HG03280 (cell line): ENCODE measurements around the gene AGAP1.

Source experiments
- ATAC-seq: cut with Tn5 transposase; IDR thresholded peaks from one replicate; pipeline ENCODE4 v1.9.1; 2021; ENCODE audit warnings: mild to moderate bottlenecking, moderate library complexity; ENCODE audit not compliant: unreplicated experiment

AGAP1 gene

GRCh38 chr2:235780401-235780800 lies 286.6 kb downstream of the AGAP1 start:
- no peak for ATAC-seq

GRCh38 chr2:235781775-235782174 lies 287.9 kb downstream of the AGAP1 start:
- no peak for ATAC-seq

GRCh38 chr2:235784788-235785187 lies 290.9 kb downstream of the AGAP1 start:
- no peak for ATAC-seq

GRCh38 chr2:235789552-235789951 lies 295.7 kb downstream of the AGAP1 start:
- no peak for ATAC-seq

- ATAC-seq, result no peak
These were observed 299.4 kb downstream of the AGAP1 start for GRCh38 chr2:235793163-235793752.

GRCh38 chr2:235799281-235799680 lies 305.4 kb downstream of the AGAP1 start:
- no peak for ATAC-seq

- no peak for ATAC-seq
These were observed 308.7 kb downstream of the AGAP1 start for GRCh38 chr2:235802542-235802941.

GRCh38 chr2:235803028-235803427 lies 309.2 kb downstream of the AGAP1 start:
- no peak for ATAC-seq

GRCh38 chr2:235804676-235805075 lies 310.8 kb downstream of the AGAP1 start:
- ATAC-seq, result no peak

GRCh38 chr2:235806986-235807750 lies 313.3 kb downstream of the AGAP1 start:
- no peak for ATAC-seq

GRCh38 chr2:235808366-235808765 lies 314.5 kb downstream of the AGAP1 start:
- ATAC-seq, result no peak

- ATAC-seq, result no peak
These were observed 316.4 kb downstream of the AGAP1 start for GRCh38 chr2:235810252-235810651.

- ATAC-seq, result no peak
These were observed 317.0 kb downstream of the AGAP1 start for GRCh38 chr2:235810846-235811245.

GRCh38 chr2:235811446-235812184 lies 317.8 kb downstream of the AGAP1 start:
- ATAC-seq, result no peak

GRCh38 chr2:235812185-235812665 lies 318.4 kb downstream of the AGAP1 start:
- ATAC-seq, result no peak

GRCh38 chr2:235813398-235813797 lies 319.6 kb downstream of the AGAP1 start:
- no peak for ATAC-seq

- no peak for ATAC-seq
These were observed 326.7 kb downstream of the AGAP1 start for GRCh38 chr2:235820571-235820970.

GRCh38 chr2:235824331-235824730 lies 330.5 kb downstream of the AGAP1 start:
- no peak for ATAC-seq

- no peak for ATAC-seq
These were observed 332.1 kb downstream of the AGAP1 start for GRCh38 chr2:235825946-235826345.

- no peak for ATAC-seq
These were observed 333.0 kb downstream of the AGAP1 start for GRCh38 chr2:235826826-235827225.

- no peak for ATAC-seq
These were observed 333.7 kb downstream of the AGAP1 start for GRCh38 chr2:235827585-235827992.

- no peak for ATAC-seq
These were observed 335.9 kb downstream of the AGAP1 start for GRCh38 chr2:235829726-235830125.
